NCI-H2196 treated with DMSO at 0.1 percent for 48 hours (cell line): Measurements from ENCODE around the gene ZNF488.

Experiments
- DNase-seq: peaks from one replicate; lab custom pipeline; 2025; ENCODE audit not compliant: unreplicated experiment; lab: John Stamatoyannopoulos, UW

The ZNF488 gene

GRCh38 chr10:47350671-47351640 is 33.1 kb downstream of the ZNF488 start:
- no peak for DNase-seq

GRCh38 chr10:47349941-47350371 is 34.1 kb downstream of the ZNF488 start:
- DNase-seq: no peak

- no peak for DNase-seq
These were observed 34.6 kb downstream of the ZNF488 start for GRCh38 chr10:47349516-47349915.

GRCh38 chr10:47348661-47349470 is 35.2 kb downstream of the ZNF488 start:
- no peak for DNase-seq

- no peak for DNase-seq
These were observed 35.9 kb downstream of the ZNF488 start, which contains the start of gene RBP3 for GRCh38 chr10:47348138-47348651. Gene RBP3, plus strand, starts transcription at chr10:47348363. Its CDS starts 122 bp downstream, at chr10:47348485.

- no peak for DNase-seq
These were observed 36.8 kb downstream of the ZNF488 start for GRCh38 chr10:47347303-47347675.

GRCh38 chr10:47346581-47347302 is 37.4 kb downstream of the ZNF488 start:
- no peak for DNase-seq

- no peak for DNase-seq
These were observed 38.9 kb downstream of the ZNF488 start for GRCh38 chr10:47344996-47345870.

GRCh38 chr10:47340608-47341170 is 43.4 kb downstream of the ZNF488 start:
- DNase-seq: no peak

- no peak for DNase-seq
These were observed 44.1 kb downstream of the ZNF488 start for GRCh38 chr10:47339759-47340607.

- DNase-seq: no peak
These were observed 44.8 kb downstream of the ZNF488 start for GRCh38 chr10:47339186-47339735.

- no peak for DNase-seq
These were observed 46.8 kb downstream of the ZNF488 start for GRCh38 chr10:47337310-47337709.

- DNase-seq: no peak
These were observed 47.5 kb downstream of the ZNF488 start for GRCh38 chr10:47336387-47337134.

- DNase-seq: no peak
These were observed 48.2 kb downstream of the ZNF488 start for GRCh38 chr10:47335906-47336305.

- no peak for DNase-seq
These were observed 49.4 kb downstream of the ZNF488 start for GRCh38 chr10:47334466-47335295.

- no peak for DNase-seq
These were observed 50.6 kb downstream of the ZNF488 start for GRCh38 chr10:47333532-47333931.

- DNase-seq: no peak
These were observed 51.1 kb downstream of the ZNF488 start for GRCh38 chr10:47332946-47333345.
